DND-41 (cell line): Measurements from ENCODE around the gene FBXO10.

Experiments used
- ATAC-seq: fragments of 200-7000 bp; cut with Tn5 transposase; 3 replicates; pipeline ENCODE4 v1.9.1; 2021; ENCODE audit warnings: low read depth; ENCODE audit not compliant: insufficient read depth
- DNase-seq: peaks from one replicate; pipeline ENCODE4 v3.0.0-alpha.2; 2020
- H2AFZ ChIP-seq: 2 replicates; pipeline ENCODE4 v1.6.0; 2012; ENCODE audit warnings: low read depth, low read length
- H3K27ac ChIP-seq: 2 replicates; pipeline ENCODE4 v1.5.1; 2012; ENCODE audit warnings: low read length, inconsistent platforms
- H3K27me3 ChIP-seq: fragments of 200-600 bp; sonication (generic); 2 replicates; pipeline ENCODE4 v1.6.0; 2012; ENCODE audit warnings: low read length, mild to moderate bottlenecking, inconsistent platforms; ENCODE audit not compliant: insufficient read depth, poor library complexity
- H3K36me3 ChIP-seq: 2 replicates; pipeline ENCODE4 v1.5.1; 2012; ENCODE audit warnings: low read length, inconsistent platforms; ENCODE audit not compliant: insufficient read depth
- H3K4me1 ChIP-seq: 2 replicates; pipeline ENCODE4 v1.5.1; 2012; ENCODE audit warnings: mild to moderate bottlenecking, low read length; ENCODE audit not compliant: insufficient read depth
- H3K4me2 ChIP-seq: 2 replicates; pipeline ENCODE4 v1.6.0; 2012; ENCODE audit warnings: mild to moderate bottlenecking, moderate library complexity, low read length, inconsistent platforms; ENCODE audit not compliant: insufficient read depth
- H3K4me3 ChIP-seq, 2 experiments: fragments of 200-600 bp in 1 of 2; shearing (Covaris generic) in 1 of 2; 2 replicates each; pipeline ENCODE4 v1.5.1; 2012 to 2016; ENCODE audit warnings: inconsistent platforms in 2 of 2, low read length in 2 of 2, mild to moderate bottlenecking in 2 of 2, low read depth in 1 of 2, moderate library complexity in 1 of 2
- H3K79me2 ChIP-seq: 2 replicates; pipeline ENCODE4 v1.6.0; 2012; ENCODE audit warnings: low read length, inconsistent platforms; ENCODE audit not compliant: insufficient read depth
- H3K9ac ChIP-seq: 2 replicates; pipeline ENCODE4 v1.6.0; 2012; ENCODE audit warnings: low read depth, mild to moderate bottlenecking, inconsistent platforms, low read length, moderate library complexity
- H3K9me3 ChIP-seq: 2 replicates; pipeline ENCODE4 v1.5.1; 2012; ENCODE audit warnings: low read length, moderate library complexity, mild to moderate bottlenecking, inconsistent platforms; ENCODE audit not compliant: insufficient read depth, severe bottlenecking
- H4K20me1 ChIP-seq: 2 replicates; pipeline ENCODE4 v1.6.0; 2012; ENCODE audit warnings: low read length; ENCODE audit not compliant: insufficient read depth
- CTCF ChIP-seq: IDR thresholded peaks from 2 replicates; pipeline ENCODE4 v1.5.1; 2012; ENCODE audit warnings: borderline replicate concordance, low read length, moderate library complexity, mild to moderate bottlenecking; ENCODE audit not compliant: poor library complexity, severe bottlenecking; ENCODE audit errors: extremely low read depth
- EZH2 ChIP-seq: IDR thresholded peaks from 3 replicates; pipeline ENCODE4 v1.6.1; 2012; ENCODE audit warnings: borderline replicate concordance, low read depth, mild to moderate bottlenecking, moderate library complexity, low read length, inconsistent platforms; ENCODE audit not compliant: severe bottlenecking

The FBXO10 gene

DNA sequence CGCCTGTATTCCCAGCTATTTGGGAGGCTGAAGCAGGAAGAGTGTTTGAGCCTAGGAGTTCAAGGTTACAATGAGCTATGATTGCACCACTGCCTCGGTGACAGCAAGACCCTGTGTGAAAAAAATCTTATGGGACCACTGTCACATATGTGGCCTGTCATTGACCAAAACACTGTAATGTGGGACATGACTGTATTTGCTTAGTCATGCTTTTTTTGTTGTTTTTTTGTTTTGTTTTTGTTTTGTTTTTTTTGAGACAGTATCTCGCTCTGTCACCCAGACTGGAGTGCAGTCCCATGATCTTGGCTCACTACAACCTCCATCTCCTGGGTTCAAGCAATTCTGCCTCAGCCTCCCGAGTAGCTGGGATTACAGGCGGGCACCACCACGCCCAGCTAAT is 76.9 kb downstream of the FBXO10 start:
- Histone ChIP-seq H3K27me3 (no peaks in the 10 kb centered on the region), H3K9me3 (no peaks in the 10 kb centered on the region), H3K4me3 (no peak overlapping the region), H3K79me2 (no peaks in the 10 kb centered on the region), H3K4me2 (no peak overlapping the region), H3K4me1 (no peaks in the 10 kb centered on the region), H2AFZ (no peak overlapping the region), H3K9ac (no peak overlapping the region), H3K36me3 (peaks cover 89% of the 10 kb centered on the region), H4K20me1 (peaks cover 9% of the 10 kb centered on the region), H3K27ac (no peak overlapping the region)
- TF ChIP-seq CTCF (no peak), EZH2 (no peak)
- DNase-seq: no peak
- no peak for ATAC-seq

DNA sequence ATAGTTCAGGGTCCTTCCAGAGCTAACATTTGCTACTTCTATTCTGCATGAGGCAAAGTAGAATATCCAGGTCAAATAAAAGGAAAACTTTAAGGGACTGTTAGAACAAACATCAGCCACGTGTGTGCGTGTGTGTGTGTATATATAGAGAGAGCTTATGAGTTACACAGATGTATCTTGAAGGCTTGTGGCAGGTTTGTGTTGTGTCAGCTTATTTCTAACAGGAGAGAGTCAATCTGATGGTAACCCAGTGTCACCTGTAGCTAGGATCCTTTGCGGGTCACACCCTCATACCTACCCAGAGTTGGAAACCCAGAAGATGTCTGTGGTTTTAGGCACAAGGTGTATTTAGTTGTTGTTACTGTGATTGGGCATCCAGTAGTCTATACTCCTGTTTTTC is 77.7 kb downstream of the FBXO10 start:
- Histone ChIP-seq H4K20me1 (peaks cover 10% of the 10 kb centered on the region), H3K9ac (no peak overlapping the region), H3K79me2 (no peaks in the 10 kb centered on the region), H3K4me1 (no peaks in the 10 kb centered on the region), H3K9me3 (no peaks in the 10 kb centered on the region), H2AFZ (no peak overlapping the region), H3K27ac (no peak overlapping the region), H3K4me3 (no peak overlapping the region), H3K4me2 (no peak overlapping the region), H3K27me3 (no peaks in the 10 kb centered on the region), H3K36me3 (peaks cover 89% of the 10 kb centered on the region)
- DNase-seq: no peak
- no peak for TF ChIP-seq CTCF
- TF ChIP-seq EZH2: no peak
- ATAC-seq: no peak

DNA sequence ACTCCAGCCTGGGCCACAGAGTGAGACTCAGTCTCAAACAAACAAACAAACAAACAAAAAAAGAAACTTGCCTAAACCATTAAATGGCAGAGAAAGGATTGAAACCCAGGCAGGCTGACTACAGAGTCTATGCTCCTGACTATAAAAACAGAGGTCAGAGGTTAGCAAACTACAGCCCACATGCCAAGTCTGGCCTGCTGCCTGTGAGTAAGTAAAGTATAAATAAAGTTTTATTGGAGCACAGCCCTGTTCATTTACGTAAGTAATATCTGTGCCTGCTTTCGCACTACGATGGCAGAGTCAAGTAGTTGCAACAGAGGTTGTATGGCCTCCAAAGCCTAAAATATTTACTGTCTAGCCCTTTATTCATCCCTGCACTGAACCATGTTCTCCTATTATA is 78.9 kb downstream of the FBXO10 start:
- H2AFZ ChIP-seq: no peak overlapping the region
- no peak overlapping the region for H3K4me3 ChIP-seq
- H3K27me3 ChIP-seq: no peaks in the 10 kb centered on the region
- TF ChIP-seq CTCF (no peak), EZH2 (no peak)
- H4K20me1 ChIP-seq: peaks cover 8% of the 10 kb centered on the region
- ATAC-seq (no peak), DNase-seq (no peak)
- H3K79me2 ChIP-seq: no peaks in the 10 kb centered on the region
- no peak overlapping the region for H3K9ac ChIP-seq
- no peak overlapping the region for H3K4me2 ChIP-seq
- peaks cover 89% of the 10 kb centered on the region for H3K36me3 ChIP-seq
- H3K27ac ChIP-seq: no peak overlapping the region
- H3K4me1 ChIP-seq: no peaks in the 10 kb centered on the region
- H3K9me3 ChIP-seq: no peaks in the 10 kb centered on the region

DNA sequence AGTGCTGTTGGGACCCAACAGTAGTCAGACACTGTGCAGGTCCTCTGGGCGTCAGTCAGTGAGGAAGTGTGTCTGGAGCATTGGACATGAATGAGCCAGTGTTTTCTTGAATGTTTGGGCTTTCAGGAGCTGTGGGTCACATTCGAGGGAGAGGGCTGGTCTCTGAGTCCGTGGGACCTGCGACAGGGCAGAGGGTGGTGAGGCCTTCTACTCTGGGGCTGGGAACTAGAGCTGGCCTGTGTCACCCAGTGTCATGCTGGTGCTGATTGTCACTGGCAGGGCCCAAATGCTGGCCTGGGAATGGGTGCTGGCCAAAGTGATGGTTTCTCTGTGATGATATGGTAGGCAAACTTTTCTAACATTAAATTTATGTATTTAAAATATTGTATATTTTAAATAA is 80.2 kb downstream of the FBXO10 start:
- H2AFZ ChIP-seq: no peak overlapping the region
- ATAC-seq (no peak), DNase-seq (no peak)
- no peaks in the 10 kb centered on the region for H3K9me3 ChIP-seq
- H3K4me3 ChIP-seq: no peak overlapping the region
- no peak for TF ChIP-seq EZH2
- TF ChIP-seq CTCF: no peak
- H3K36me3 ChIP-seq: peaks cover 86% of the 10 kb centered on the region
- H3K4me2 ChIP-seq: no peak overlapping the region
- H3K27me3 ChIP-seq: no peaks in the 10 kb centered on the region
- no peak overlapping the region for H3K27ac ChIP-seq
- H3K9ac ChIP-seq: no peak overlapping the region
- H3K79me2 ChIP-seq: no peaks in the 10 kb centered on the region
- H3K4me1 ChIP-seq: no peaks in the 10 kb centered on the region
- H4K20me1 ChIP-seq: peaks cover 8% of the 10 kb centered on the region
